ENCODE data around the gene ELF1.
"Not testable (repeated sequence)": the region's sequence is repeated elsewhere in the genome, so short reads cannot be mapped to it uniquely, and the experiment has no call there.

The ELF1 gene

GRCh38 chr13:41042419-41042818 lies 23.3 kb upstream of the ELF1 start:
- DNase-seq = not testable (repeated sequence)

- DNase-seq = no peak
These were observed 21.6 kb upstream of the ELF1 start for GRCh38 chr13:41040584-41041334.

GRCh38 chr13:41039746-41040145 lies 20.6 kb upstream of the ELF1 start:
- DNase-seq = no peak

- not testable (repeated sequence) for DNase-seq
These were observed 17.4 kb upstream of the ELF1 start for GRCh38 chr13:41036557-41036956.

- no peak for DNase-seq
These were observed 15.8 kb upstream of the ELF1 start for GRCh38 chr13:41034881-41035280.

- DNase-seq = no peak
These were observed 15.3 kb upstream of the ELF1 start for GRCh38 chr13:41034382-41034781.

- no peak for DNase-seq
These were observed 13.7 kb upstream of the ELF1 start for GRCh38 chr13:41032691-41033376.

GRCh38 chr13:41029629-41030028 lies 10.5 kb upstream of the ELF1 start:
- no peak for DNase-seq

- DNase-seq = peak; percentile 33
These were observed 8.9 kb upstream of the ELF1 start for GRCh38 chr13:41028051-41028450.

- DNase-seq = no peak
These were observed 7.7 kb upstream of the ELF1 start for GRCh38 chr13:41026788-41027187.

- no peak for DNase-seq
These were observed 6.4 kb upstream of the ELF1 start for GRCh38 chr13:41025518-41025917.

- DNase-seq = no peak
These were observed 647 bp upstream of the ELF1 start for GRCh38 chr13:41019578-41020347.

- no peak for DNase-seq
These were observed 541 bp downstream of the ELF1 start for GRCh38 chr13:41018602-41018948.

- DNase-seq = no peak
These were observed 1.1 kb downstream of the ELF1 start for GRCh38 chr13:41017817-41018601.

GRCh38 chr13:41017159-41017558 lies 2.0 kb downstream of the ELF1 start:
- DNase-seq = no peak

GRCh38 chr13:41015920-41016319 lies 3.2 kb downstream of the ELF1 start:
- DNase-seq = no peak

- no peak for DNase-seq
These were observed 5.3 kb downstream of the ELF1 start for GRCh38 chr13:41013835-41014234.

- no peak for DNase-seq
These were observed 6.6 kb downstream of the ELF1 start for GRCh38 chr13:41012536-41012935.

- DNase-seq = no peak
These were observed 7.6 kb downstream of the ELF1 start for GRCh38 chr13:41011382-41011956.

- peak; percentile 65 for DNase-seq
These were observed 10.7 kb downstream of the ELF1 start for GRCh38 chr13:41008349-41008980.

GRCh38 chr13:41007744-41008128 lies 11.4 kb downstream of the ELF1 start:
- peak; percentile 25 for DNase-seq
